Right lobe of liver (tissue), 6 donors: ENCODE measurements around the gene SLC5A6. TPM values are rescaled to one million over a fixed set of nuclear protein-coding genes. Genes with fewer than 3 reads are reported as not detected.
A peak's percentile ranks its signal among the peaks of the same experiment; 100 is the strongest.

Experiments
- ATAC-seq, 4 donors: fragments of 200-7000 bp; cut with Tn5 transposase; one replicate each; pipeline ENCODE4 v1.9.1; 2020; ENCODE audit warnings: mild to moderate bottlenecking in 4 of 4, moderate library complexity in 4 of 4
- DNase-seq, 3 donors: peaks; one replicate each; pipeline ENCODE4 v3.0.0-alpha.2; 2020
- H3K27ac ChIP-seq, 3 donors: fragments of 200-600 bp; one replicate each; pipeline ENCODE4 v1.8.0; 2022
- H3K27me3 ChIP-seq, 2 donors: fragments of 200-600 bp; one replicate each; pipeline ENCODE4 v1.8.0; 2022
- H3K36me3 ChIP-seq, 4 donors: fragments of 200-600 bp; sonication (generic) in 1 of 4; one replicate each; pipeline versions ENCODE4 v1.5.1 to v1.8.0; 2017 to 2022; ENCODE audit warnings: control low read depth in 1 of 4
- H3K4me1 ChIP-seq, 4 donors: fragments of 200-600 bp; sonication (generic) in 1 of 4; one replicate each; pipeline versions ENCODE4 v1.5.1 to v1.8.0; 2017 to 2022; ENCODE audit warnings: control low read depth in 1 of 4
- H3K4me3 ChIP-seq, 3 donors: fragments of 200-600 bp; one replicate each; pipeline ENCODE4 v1.8.0; 2022
- H3K9me3 ChIP-seq, 4 donors: fragments of 200-600 bp; sonication (generic) in 1 of 4; one replicate each; pipeline versions ENCODE4 v1.5.1 to v1.8.0; 2017 to 2022; ENCODE audit warnings: control low read depth in 1 of 4
- POLR2A ChIP-seq: fragments of 450-650 bp; IDR thresholded peaks from one replicate; pipeline ENCODE4 v1.6.1; 2017; ENCODE audit warnings: antibody characterized with exemption, mild to moderate bottlenecking
- WGBS: methylation state at CpG from one replicate; pipeline ENCODE4 v1.1.6; 2018; ENCODE audit warnings: low coverage, low lambda C conversion rate; ENCODE audit not compliant: insufficient coverage; ENCODE audit errors: missing lambda C conversion rate; 5-methylcytosine and 5-hydroxymethylcytosine counted together
- intact Hi-C, 2 donors: fragments of 100-400 bp; cut with DNase I; formaldehyde crosslinking; loops; one replicate each; pipeline versions ENCODE4 v1.11.2 to v1.14.1; 2022
- total RNA-seq, 6 experiments: library from RNA; depleted of rRNA in 2 of 6; stranded (reverse); fragments of >200 nt in 2 of 6; fragmentation: NEBNext Ultra II Directional in 3 of 6; extraction: Animal tissue kit (Norgen Biotek cat#: 25700) in 3 of 6; gene quantifications; one replicate each; pipeline versions ENCODE4 v1.1.0 to v1.2.4, GENCODE V29; 2016 to 2023
- TF ChIP-seq, protein P1 (sequence below), 4 donors: fragments of 200-600 bp in 3 of 4; fragments of 450-650 bp in 1 of 4; IDR thresholded peaks; one replicate each; pipeline versions ENCODE4 v1.5.1 to v1.8.0; 2016 to 2022; ENCODE audit warnings: antibody characterized with exemption in 4 of 4, mild to moderate bottlenecking in 2 of 4
- donor health status: DM: no; HTN: yes; CAD: no.
- donor health status: DM: no; HTN: no; CAD: no.
- donor health status: DM: no; HTN: no; CAD: no.
- donor health status: DM: no; HTN: yes; CAD: no.
- donor health status: DM: no; HTN: yes; CAD: no.

SLC5A6 gene
- total RNA-seq, 6 experiments from 2014 or later = 57.5 to 151 (median 90.3) TPM

DNA sequence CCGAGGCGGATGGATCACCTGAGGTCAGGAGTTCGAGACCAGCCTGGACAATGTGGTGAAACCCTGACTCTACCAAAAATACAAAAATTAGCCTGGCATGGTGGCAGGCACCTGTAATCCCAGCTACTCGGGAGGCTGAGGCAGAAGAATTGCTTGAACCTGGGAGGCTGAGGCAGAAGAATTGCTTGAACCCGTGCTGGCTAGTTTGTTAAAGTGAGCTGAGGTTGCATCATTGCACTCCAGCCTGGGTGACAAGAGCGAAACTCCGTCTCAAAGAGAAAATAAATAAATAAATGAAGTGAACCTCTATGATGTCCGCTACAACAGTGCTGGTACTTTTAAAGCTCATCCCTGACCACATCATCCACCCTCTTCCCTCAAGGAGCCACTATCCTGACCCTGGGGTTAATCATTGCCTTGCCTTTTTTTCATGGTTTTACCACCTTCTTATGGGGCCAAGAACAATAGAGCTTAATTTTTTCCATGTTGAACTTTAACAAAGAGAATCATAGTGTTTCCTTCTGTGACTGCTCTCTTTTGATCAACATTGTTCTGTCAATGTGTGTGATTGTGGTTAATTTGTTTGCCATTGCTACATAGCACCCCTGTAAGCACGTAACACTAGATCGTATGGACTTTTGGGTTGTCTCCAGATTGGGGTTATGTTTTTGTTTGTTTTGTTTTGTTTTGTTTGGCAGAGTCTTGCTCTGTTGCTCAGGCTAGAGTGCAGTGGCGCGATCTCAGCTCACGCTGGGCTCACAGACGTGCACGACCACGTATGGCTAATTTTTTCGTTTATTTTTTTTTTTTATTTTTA, 17.3 kb downstream of the SLC5A6 start:
- H3K27ac ChIP-seq = peak overlapping the region; percentile 69 to 80 (median 74)
- DNase-seq (peak; percentile 56 to 68 (median 66)), ATAC-seq (peak; percentile 76 to 88 (median 84))
- H3K36me3 ChIP-seq = no peaks in the 10 kb centered on the region
- intact Hi-C loops = loop anchor here in 1 of 2 donors (10.0 kb wide), 1 partner anchor 100 kb away; no protein-coding TSS in a partner anchor
- H3K4me3 ChIP-seq = no peak overlapping the region
- H3K4me1 ChIP-seq = peaks cover 0 to 13% (median 4%) of the 10 kb centered on the region in 4 donors
- 40% methylated on average over 17 of the region's 17 CpGs for WGBS
- H3K9me3 ChIP-seq = no peaks in the 10 kb centered on the region
- H3K27me3 ChIP-seq = no peaks in the 10 kb centered on the region
- TF ChIP-seq, protein P1, sequence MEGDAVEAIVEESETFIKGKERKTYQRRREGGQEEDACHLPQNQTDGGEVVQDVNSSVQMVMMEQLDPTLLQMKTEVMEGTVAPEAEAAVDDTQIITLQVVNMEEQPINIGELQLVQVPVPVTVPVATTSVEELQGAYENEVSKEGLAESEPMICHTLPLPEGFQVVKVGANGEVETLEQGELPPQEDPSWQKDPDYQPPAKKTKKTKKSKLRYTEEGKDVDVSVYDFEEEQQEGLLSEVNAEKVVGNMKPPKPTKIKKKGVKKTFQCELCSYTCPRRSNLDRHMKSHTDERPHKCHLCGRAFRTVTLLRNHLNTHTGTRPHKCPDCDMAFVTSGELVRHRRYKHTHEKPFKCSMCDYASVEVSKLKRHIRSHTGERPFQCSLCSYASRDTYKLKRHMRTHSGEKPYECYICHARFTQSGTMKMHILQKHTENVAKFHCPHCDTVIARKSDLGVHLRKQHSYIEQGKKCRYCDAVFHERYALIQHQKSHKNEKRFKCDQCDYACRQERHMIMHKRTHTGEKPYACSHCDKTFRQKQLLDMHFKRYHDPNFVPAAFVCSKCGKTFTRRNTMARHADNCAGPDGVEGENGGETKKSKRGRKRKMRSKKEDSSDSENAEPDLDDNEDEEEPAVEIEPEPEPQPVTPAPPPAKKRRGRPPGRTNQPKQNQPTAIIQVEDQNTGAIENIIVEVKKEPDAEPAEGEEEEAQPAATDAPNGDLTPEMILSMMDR (IDR thresholded peaks at IDR 0.05) = no peak
- no peak for TF ChIP-seq POLR2A

DNA sequence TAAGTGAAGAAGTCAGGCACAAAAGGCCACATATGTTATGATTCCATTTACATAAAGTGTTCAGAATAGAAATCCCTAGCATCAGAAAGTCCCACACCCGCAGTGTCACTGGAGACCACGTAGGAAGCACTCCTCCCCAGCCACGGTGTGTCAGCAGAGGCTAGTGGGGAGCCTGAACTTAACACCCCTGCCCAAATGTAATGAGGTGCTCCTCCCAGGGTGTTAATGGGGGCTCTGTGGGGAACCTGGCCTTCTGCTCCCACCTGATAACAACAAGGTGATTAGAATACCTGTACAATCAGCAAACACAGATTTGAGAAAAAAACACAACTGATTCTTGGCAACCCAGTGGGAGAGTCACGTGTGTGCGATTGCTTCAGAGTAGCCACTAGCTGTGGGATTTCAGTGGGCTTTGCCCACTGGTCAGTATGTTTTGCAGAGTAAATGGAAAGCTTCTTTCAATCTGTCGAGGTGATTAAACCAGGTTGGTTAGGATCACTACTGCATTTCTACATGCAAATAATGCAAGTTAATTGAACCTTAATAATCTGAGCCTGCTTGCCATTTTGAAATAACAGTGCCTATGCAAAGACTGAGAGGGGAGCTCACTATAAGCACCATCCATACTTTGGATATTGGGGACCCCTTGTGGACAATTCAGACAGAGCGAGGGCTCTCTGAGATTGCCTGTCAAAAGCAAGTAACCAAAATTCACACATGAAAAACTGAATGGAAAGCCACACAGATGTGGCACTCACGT, 20.8 kb downstream of the SLC5A6 start:
- intact Hi-C loops = loop anchor here in 1 of 2 donors (10.0 kb wide), 1 partner anchor 96 kb away; no protein-coding TSS in a partner anchor
- ATAC-seq = peak; percentile 69 to 84 (median 74)
- no peaks in the 10 kb centered on the region for H3K36me3 ChIP-seq
- TF ChIP-seq, protein P1 (IDR thresholded peaks at IDR 0.05) = peak; percentile 63 to 72 (median 70)
- no peak for TF ChIP-seq POLR2A
- no peaks in the 10 kb centered on the region for H3K27me3 ChIP-seq
- 31% methylated on average over 8 of the region's 8 CpGs for WGBS
- H3K4me1 ChIP-seq = peaks cover 0 to 16% (median 7%) of the 10 kb centered on the region in 4 donors
- H3K4me3 ChIP-seq = no peak overlapping the region
- H3K9me3 ChIP-seq = no peaks in the 10 kb centered on the region
- peak overlapping the region; percentile 39 to 66 (median 45) for H3K27ac ChIP-seq
- DNase-seq = no peak

DNA sequence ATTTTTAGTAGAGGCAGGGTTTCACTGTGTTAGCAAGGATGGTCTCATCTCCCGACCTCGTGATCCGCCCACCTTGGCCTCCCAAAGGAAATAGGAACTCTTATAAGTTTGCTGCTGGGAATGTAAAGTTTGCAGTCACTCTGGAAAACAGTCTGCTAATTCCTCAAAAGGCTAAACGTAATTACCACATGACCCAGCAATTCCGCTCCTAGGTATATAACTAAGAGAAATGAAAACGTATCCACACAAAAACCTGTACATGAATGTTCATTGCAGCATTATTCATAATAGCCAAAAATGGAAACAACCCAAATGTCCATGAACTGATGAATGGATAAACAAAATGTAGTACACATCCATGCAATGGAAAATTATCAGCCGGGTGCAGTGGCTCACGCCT, 22.1 kb downstream of the SLC5A6 start:
- TF ChIP-seq, protein P1 (IDR thresholded peaks at IDR 0.05) = no peak
- TF ChIP-seq POLR2A = no peak
- Histone ChIP-seq H3K27ac (no peak overlapping the region), H3K36me3 (no peaks in the 10 kb centered on the region), H3K9me3 (no peaks in the 10 kb centered on the region), H3K4me3 (no peak overlapping the region), H3K27me3 (no peaks in the 10 kb centered on the region), H3K4me1 (peaks cover 0 to 28% (median 13%) of the 10 kb centered on the region in 4 donors)
- no peak for DNase-seq
- intact Hi-C loops = loop anchor here in 1 of 2 donors (10.0 kb wide), 1 partner anchor 95 kb away; no protein-coding TSS in a partner anchor
- ATAC-seq = no peak
- 96% methylated on average over 7 of the region's 8 CpGs for WGBS

GRCh38 chr2:27186613-27187345, 25.3 kb downstream of the SLC5A6 start:
- no peaks in the 10 kb centered on the region for H3K36me3 ChIP-seq
- no peaks in the 10 kb centered on the region for H3K27me3 ChIP-seq
- intact Hi-C loops = no loop called here
- DNase-seq (peak in 1 of 3 donors; percentile 35), ATAC-seq (no peak)
- WGBS = 66% methylated on average over 6 of the region's 6 CpGs
- no peak overlapping the region for H3K4me3 ChIP-seq
- no peak for TF ChIP-seq POLR2A
- TF ChIP-seq, protein P1 (IDR thresholded peaks at IDR 0.05) = no peak
- peak overlapping the region; percentile 80 to 96 (median 91) for H3K27ac ChIP-seq
- H3K9me3 ChIP-seq = no peaks in the 10 kb centered on the region
- H3K4me1 ChIP-seq = peaks cover 0 to 44% (median 17%) of the 10 kb centered on the region in 4 donors
